GM19452 (cell line): ENCODE results near the gene RNF4.
"Not testable (repeated sequence)": the region's sequence is repeated elsewhere in the genome, so short reads cannot be mapped to it uniquely, and the experiment has no call there.

Experiments used
- ATAC-seq: cut with Tn5 transposase; IDR thresholded peaks from one replicate; pipeline ENCODE4 v1.9.1; 2021; ENCODE audit not compliant: unreplicated experiment

Gene RNF4

DNA sequence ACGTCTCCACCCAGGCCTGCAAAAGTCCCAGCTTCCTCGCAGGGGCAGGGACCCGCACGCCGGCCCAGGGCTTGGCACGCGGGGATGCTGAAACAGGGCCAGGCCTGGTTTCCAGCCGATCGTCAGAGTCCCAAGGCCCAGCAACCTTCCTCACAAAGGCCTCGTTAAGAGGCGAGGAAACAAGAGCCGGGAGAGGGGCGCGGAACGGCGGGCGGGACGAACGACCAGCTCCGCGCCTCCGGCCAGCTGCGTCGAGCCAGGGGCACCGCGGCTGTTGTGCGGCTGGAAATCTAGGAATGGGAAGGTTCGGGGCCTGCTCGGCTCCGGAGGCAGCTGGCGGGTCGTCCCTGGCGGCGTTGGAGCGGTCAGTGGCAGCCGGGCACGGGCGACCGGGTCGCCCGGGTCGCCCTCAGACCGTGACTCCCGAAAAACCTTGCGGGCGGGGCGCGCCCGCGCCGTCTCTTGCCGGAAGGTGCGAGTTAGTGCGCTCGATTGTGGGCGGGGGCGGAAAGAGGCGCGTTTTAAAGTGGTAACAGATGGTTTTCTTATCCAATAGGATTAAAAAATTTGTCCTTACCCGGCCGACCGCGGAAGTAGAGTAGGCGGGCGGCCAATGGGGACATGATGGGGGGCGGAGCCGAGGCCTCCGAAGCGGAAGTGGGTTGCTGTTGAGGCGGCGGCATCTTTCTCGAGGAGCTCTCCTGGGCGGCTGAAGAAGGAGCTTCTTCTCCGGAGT lies at the start of gene RNF4:
TSS of gene RNF4 (plus strand) at position 651 of the 736 bp plus-strand sequence. CDS start 21,388 bp downstream, outside the sequence.
- peak; percentile 83 for ATAC-seq

- ATAC-seq: no peak
These were observed 49.1 kb upstream of the RNF4 start for GRCh38 chr4:2419814-2420213.

DNA sequence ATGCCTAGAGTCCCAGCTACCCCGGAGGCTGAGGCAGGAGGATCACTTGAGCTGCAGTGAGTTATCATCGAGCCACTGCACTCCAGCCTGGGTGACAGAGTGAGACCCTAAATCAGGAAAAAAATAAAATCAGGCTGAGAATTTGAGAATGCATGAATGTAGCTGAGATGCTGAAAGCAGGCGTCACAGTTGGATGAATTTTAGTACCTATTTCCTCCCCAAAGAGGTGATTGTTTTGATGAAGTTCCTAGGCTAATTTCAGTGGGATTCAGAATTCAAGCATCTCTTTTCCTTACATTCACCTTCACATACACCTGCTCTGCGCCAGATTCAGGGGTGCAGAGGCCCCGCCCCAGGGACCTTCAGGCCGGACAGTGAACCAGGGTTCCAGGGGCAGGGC lies 47.0 kb upstream of the RNF4 start:
- no peak for ATAC-seq

GRCh38 chr4:2423066-2423465 lies 45.8 kb upstream of the RNF4 start:
- ATAC-seq: no peak

- ATAC-seq: no peak
These were observed 45.2 kb upstream of the RNF4 start for GRCh38 chr4:2423695-2424094.

DNA sequence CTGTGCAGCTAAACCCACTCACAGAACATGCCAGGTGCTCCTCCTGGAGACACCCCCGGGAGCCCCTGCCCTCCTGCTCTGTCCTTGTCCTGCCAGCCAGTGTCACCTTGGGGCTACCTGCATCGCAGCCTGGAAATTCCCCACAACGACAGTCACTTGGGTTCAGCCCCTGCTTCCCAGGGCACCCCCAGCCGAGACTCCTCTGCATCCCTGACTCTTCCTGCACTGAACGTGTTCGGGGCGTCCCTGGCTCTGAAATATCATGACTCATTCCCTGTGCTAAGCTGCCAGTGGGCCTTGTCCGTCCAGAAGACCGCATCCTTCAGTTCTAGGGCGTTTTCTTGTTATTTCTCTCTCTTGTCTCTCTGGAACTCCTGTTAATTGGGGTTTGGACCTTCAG lies 44.3 kb upstream of the RNF4 start:
- no peak for ATAC-seq

GRCh38 chr4:2425386-2426068 lies 43.4 kb upstream of the RNF4 start:
- ATAC-seq: no peak

DNA sequence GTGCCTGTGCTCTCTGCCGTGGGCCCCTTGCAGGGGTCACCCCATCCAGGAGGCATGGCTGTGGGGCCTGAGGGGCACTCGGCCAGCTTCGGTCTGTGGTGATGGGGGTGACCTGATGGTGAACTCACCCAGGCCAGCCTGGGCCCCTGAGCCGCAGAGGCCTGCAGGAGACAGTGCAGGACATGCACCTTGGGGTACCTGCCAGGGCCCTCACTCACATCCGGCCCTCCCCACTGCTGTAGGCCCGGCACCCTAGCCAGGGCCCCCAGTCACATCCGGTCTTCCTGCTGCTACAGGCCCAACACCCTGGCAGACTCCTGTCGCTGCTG lies 42.9 kb upstream of the RNF4 start:
- ATAC-seq: no peak

GRCh38 chr4:2426711-2427275 lies 42.1 kb upstream of the RNF4 start:
- ATAC-seq: no peak

GRCh38 chr4:2427383-2428334 lies 41.2 kb upstream of the RNF4 start:
- ATAC-seq: no peak

DNA sequence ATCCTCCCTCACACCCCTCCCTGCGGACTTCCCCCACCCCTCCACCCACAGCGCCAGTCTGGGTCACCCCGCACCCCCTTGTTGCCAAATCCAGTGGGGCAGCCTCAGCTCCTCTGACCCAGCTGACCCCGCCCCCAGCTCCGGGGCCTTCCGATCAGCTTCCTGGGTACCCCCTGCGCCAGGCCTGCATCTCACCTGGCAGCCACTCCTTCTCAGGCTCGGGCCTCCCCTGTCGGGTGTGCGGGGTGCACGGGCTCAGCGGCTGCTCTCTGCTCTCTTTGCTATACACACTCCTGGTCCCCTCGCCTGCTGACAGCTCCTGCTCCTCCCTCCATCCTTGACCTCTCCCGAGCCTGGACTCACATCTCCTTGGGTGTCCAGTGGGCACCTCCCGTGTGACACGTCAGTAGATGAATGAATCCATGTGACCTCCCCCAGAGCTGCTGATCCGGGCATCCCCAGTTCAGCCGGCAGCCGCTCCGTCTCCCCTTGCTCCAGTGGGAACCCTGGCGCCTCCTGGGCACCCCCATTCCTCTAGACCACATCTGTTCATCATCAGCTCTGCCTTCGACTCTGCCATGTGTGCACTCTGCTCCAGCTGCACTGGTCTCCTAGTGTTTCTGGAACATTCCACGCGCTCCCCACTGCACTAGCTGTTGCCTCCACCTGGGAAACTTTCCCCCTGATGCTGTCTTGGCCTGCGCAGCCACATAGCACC lies 40.3 kb upstream of the RNF4 start:
- ATAC-seq: no peak

DNA sequence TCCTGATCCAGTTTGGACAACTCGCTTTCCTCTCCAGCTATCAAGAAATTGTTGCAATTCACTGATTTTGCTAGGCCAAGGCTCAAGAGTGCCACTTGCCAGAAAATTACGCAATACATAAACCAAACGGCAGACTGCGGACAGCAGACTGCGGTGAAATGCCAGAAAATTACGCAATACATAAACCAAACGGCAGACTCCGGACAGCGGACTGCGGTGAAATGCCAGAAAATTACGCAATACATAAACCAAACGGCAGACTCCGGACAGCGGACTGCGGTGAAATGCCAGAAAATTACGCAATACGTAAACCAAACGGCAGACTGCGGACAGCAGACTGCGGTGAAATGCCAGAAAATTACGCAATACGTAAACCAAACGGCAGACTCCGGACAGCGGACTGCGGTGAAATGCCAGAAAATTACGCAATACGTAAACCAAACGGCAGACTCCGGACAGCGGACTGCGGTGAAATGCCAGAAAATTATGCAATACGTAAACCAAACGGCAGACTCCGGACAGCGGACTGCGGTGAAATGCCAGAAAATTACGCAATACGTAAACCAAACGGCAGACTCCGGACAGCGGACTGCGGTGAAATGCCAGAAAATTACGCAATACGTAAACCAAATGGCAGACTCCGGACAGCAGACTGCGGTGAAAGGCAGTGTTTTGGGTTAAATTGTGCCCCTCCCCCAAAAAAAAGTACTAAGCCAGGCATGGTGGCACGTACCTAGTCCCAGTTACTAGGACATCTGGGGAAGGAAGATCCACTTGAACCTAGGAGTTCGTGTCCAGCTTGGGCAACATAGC lies 38.8 kb upstream of the RNF4 start:
- not testable (repeated sequence) for ATAC-seq

GRCh38 chr4:2432004-2432403 lies 36.9 kb upstream of the RNF4 start:
- no peak for ATAC-seq

- ATAC-seq: no peak
These were observed 35.8 kb upstream of the RNF4 start for GRCh38 chr4:2432991-2433530.

DNA sequence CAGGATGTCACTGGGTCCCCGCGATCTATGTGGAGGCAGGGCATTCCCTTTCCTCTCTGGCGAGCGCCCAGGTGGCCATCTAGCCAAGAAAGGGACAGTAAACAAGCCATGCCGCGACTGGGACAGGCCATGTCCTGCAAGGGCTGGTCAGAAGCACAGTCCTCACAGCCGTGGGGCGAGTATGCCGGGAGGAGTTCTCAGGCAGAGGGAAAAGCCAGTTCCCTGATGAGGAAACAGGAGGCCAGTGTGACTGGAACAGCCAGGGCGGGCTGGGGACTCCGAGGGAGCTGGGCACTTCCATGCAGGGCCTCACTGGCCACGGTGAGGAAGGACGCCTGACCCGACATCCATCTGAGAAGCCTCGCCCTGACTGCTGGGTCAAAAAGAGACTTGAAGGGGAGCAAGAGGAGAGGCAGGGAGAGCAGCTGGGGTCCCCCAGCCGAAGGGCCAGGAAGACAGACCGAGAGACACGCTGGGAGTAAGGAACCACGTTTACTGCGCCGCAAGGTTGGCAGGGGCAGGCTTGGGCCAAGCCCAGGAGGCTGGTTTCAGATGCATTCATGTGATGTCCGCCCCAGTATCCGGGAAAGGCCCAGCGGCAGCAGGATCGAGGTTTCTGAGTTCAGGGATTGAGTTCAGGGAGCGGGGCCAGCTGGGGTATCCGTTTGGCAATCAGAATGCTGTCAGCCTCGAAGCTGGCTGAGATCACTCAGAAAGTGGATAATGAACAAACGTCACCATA lies 35.1 kb upstream of the RNF4 start:
- ATAC-seq: no peak

DNA sequence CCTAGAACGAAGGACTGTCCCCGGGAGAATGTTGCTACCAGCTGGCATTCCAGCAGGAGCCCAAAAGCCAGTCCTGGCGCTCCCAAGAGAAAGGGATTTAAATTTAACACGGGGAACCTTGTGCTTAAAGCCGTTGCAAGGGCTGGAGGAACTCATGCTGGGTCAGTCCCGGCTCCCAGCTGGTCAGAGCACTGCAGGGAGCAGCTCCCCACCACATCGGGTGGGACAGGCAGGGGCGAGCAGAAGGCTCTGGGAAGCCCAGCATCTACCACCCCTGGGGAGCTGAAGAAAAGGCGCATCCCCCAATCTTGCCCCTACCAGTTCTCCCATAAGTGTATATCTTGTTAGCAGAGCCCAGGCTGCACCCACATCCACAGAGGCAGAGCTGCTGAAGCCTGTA lies 34.5 kb upstream of the RNF4 start:
- ATAC-seq: no peak

DNA sequence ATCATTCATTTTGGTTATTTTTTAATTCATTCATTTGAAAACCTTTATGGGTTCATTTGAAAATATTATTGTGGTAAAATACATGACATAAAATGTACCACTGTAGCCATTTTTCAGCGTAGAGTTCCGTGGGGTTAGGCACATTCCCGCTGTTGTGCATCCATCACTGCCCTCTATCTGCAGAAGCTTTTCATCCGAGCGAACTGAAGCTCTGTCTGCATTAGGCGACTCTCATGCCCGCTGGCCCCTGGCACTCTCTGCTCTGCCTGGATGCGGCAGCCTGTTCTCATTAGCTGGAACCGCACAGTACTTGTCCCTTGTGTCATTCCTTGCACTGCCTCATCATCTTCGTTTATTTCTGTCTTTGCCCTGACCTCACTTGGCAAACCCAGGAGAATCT lies 32.6 kb upstream of the RNF4 start:
- ATAC-seq: no peak

GRCh38 chr4:2436761-2437474 lies 32.0 kb upstream of the RNF4 start:
- ATAC-seq: no peak
